GM19023 (cell line): ENCODE results near the gene TP53I3.
A peak's percentile ranks its signal among the peaks of the same experiment; 100 is the strongest.
"Not testable (repeated sequence)": the region's sequence is repeated elsewhere in the genome, so short reads cannot be mapped to it uniquely, and the experiment has no call there.

Experiments used
- ATAC-seq: cut with Tn5 transposase; IDR thresholded peaks from one replicate; pipeline ENCODE4 v1.9.1; 2021; ENCODE audit warnings: mild to moderate bottlenecking, moderate library complexity; ENCODE audit not compliant: unreplicated experiment

The TP53I3 gene

GRCh38 chr2:24101992-24102391 is 17.4 kb upstream of the TP53I3 start:
- ATAC-seq = no peak

GRCh38 chr2:24100732-24101131 is 16.1 kb upstream of the TP53I3 start:
- ATAC-seq = not testable (repeated sequence)

- not testable (repeated sequence) for ATAC-seq
These were observed 10.6 kb upstream of the TP53I3 start for GRCh38 chr2:24095171-24095677.

DNA sequence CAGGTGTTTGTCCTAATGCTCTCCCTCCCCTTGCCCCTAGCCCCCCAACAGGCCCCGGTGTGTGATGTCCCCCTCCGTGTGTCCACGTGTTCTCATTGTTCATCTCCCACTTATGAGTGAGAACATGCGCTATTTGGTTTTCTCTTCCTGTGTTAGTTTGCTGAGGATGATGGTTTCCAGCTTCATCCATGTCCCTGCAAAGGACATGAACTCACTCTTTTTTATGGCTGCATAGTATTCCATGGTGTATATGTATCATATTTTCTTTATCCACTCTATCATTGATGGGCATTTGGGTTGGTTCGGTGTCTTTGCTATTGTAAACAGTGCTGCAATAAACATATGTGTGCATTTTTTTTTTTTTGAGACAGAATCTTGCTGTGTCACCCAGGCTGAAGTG is 8.6 kb upstream of the TP53I3 start:
- not testable (repeated sequence) for ATAC-seq

GRCh38 chr2:24088821-24089359 is 4.3 kb upstream of the TP53I3 start:
- ATAC-seq = no peak

DNA sequence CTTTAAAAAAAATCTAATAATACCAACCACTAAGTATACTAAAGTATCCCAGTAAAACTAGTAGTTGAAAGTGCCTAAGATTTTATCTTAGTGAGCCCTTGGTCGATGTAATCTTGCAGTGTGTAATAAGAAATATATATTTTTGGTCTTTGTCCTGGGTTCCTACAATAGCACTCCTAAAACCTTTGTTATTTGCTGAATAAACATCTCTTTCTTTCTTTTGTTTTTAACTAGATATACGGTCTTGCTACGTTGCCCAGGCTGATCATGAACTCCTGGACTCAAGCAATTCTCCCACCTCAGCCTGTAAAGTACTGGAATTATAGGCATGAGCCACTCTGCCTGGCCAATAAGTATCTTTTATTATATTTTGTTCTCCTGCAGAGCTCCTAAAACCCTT is 2.4 kb upstream of the TP53I3 start:
- ATAC-seq = no peak

- no peak for ATAC-seq
These were observed 1.6 kb upstream of the TP53I3 start for GRCh38 chr2:24086241-24086640.

DNA sequence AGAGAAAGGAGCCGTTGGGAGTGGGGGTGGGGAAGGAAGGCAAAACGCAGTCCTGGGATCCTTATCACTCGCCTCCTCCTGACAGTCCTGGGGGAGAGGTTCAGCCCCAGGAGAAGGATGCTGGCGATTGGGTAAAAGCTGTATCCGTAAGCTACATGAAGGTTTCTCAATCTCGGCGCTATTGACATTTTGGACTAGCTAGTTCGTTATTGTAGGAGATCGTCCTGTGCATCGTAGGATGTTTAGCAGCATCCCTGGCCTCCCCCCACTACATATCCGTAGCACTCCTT is 511 bp upstream of the TP53I3 start:
- no peak for ATAC-seq

GRCh38 chr2:24083567-24084385 is 858 bp downstream of the TP53I3 start:
- ATAC-seq = peak; percentile 72

DNA sequence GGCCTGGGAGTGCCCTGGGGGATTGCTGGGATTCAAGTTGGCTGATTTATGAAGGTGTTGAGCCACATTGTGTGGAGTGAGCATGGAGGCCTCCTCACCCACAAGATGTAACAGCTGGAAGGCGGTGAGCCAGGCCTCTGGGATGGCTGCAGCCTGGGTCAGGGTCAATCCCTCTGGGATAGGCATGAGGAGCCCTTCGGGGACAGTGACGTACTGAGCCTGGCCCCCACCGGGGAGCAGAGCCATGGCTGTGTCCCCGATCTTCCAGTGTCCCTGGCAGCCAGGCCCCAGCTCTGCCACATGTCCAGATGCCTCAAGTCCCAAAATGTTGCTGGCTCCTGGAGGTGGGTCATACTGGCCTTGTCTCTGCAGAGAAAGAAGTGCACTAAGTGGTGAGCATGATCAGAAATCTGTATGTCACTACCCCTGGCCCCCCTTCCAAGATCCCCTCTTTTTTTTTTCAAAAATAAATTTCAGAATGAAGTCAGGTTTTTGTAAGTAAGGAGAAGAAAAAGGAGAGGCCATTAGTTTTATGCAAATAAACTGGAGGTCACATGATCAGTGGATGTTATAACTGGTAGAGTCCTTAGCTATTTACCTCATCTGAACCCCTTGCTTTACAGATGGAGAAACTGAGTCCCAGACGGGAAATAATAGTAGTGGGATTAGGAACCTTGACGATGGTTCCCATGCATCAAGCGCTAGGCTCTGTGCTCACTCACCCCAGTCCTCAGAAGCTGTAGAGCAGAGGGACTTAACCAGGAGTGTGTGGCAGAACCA is 1.7 kb downstream of the TP53I3 start:
- no peak for ATAC-seq

DNA sequence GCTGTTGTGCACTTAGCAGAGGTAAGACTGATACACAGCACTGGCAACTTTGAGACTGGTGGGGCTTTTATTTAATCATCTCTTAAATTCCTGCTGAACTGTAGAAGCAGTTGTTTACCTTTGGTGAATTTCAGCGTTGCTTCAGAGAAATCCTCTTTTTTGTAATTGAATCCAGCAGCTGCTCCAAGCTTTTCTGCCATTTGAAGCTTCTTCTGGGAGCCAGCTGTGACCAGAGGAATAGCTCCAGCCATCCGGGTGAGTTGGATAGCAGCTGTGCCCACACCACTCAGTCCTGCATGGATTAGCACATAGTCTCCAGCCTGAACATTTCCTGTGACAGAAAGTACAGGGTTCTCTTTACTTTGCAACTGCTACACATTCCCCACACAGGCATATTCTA is 3.9 kb downstream of the TP53I3 start:
- no peak for ATAC-seq

DNA sequence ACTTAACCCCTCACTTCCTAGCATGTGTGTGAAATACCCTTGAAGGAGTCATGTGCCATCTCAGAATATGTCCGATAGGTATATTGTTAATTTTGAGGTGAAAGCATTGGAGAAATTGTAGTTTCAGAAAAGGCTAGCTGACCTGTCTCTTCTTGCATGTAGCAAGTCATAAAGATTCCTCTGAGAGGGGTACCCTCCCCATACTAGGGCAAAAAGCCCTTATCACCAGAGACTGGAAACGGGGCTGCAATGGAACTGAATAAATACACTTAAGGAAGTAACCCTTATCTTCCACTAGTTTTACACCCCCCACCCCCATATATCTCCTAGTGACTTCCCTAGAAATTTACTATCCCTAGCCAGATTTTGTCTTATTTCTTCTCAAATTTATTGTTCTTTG is 6.8 kb downstream of the TP53I3 start:
- ATAC-seq = no peak

DNA sequence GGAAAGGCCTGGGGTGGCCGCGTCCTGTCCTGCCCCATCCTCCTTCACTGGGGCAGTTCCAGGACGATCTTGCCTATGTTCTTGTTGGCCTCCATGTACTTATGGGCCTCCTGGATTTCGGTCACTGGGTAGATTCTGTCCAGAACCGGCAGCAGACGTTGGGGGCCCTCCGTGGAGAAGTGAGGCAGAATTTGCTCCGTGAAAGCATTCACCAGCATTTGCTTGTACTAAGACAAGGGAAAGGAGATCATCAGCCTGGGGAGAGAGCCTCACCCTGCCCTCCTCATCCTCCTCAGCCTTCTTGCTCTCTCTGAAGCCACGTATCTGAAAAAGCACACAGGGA is 7.1 kb downstream of the TP53I3 start:
- no peak for ATAC-seq

DNA sequence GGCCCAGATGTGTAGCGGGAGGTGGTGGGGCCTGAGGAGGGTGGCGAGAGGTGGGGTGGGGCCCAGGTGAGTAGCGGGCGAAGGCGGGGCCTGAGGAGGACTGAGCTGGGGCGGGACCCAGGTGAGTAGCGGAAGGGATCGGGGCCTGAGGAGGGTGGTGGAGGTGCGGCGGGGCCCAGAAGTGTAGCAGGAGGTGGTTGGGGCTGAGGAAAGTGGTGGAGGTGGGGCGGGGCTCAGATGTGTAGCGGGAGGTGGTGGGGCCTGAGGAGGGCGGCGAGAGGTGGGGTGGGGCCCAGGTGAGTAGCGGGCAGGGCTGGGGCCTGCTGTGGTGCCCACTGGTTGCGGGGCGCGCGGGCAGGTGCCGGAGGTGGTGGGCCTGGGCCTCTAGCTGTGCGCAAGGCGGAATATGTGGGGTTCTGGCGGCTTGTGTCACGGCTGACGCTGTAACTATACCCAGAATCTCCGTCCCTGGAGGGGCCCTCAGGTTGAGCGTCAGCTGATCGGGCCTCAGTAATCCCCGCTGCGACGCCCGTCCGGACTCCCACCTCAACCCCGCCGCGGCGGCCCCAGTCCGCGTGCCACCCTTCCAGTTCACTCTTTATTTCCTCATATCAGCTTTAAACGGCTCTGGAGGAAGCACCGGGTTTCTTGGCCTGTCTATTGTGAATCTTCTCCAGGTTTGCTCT is 7.6 kb downstream of the TP53I3 start:
- peak; percentile 3 for ATAC-seq

DNA sequence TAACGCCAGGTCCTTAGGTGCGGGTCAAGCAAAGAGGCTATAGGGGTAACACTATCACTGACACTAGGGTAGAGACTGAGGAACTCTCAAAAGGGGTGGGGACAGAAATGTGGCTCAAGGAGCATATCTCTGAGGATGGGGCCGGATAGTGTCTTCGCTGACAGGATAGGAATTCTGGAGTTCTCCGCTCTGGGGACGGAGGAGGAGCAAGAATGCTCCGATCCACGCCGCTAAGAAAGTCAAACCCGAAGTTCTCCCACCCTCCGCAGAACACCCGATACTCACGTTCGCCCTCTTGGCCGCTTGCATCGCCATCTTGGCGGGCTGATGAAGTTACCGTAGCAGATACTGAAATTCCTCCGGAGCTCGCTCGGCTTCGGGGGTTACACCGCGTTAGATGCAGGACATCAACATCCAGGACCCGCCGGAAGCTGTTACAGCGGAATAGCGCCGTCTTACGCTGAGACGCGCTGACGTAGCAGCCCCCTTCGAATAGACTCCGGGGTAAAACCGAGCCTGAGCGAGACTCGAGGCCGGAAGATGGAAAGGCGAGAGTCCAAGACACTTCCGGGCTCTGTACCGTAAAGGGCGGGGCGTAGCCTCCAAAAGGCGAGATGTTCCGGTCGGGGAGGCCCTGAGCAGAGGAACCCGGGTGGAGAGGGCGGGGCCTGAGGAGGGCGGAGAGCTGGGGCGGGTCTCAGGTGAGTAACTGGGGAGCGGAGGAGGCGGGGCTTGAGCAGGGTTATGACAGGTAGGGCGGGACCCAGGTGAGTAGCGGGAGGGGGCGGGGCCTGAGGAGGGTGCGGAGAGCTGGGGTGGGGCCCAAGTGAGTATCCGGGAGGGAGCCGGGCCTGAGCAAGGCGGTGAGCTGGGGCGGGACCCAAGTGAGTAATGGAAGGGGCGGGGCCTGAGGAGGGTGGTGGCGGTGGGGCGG is 8.5 kb downstream of the TP53I3 start, which contains the start of gene SF3B6:
Gene SF3B6, minus strand, starts transcription at position 412 of the 934 bp plus-strand sequence. Its CDS starts 97 bp downstream, at position 315.
- ATAC-seq = peak; percentile 94

GRCh38 chr2:24075259-24075658 is 9.4 kb downstream of the TP53I3 start:
- ATAC-seq = no peak

DNA sequence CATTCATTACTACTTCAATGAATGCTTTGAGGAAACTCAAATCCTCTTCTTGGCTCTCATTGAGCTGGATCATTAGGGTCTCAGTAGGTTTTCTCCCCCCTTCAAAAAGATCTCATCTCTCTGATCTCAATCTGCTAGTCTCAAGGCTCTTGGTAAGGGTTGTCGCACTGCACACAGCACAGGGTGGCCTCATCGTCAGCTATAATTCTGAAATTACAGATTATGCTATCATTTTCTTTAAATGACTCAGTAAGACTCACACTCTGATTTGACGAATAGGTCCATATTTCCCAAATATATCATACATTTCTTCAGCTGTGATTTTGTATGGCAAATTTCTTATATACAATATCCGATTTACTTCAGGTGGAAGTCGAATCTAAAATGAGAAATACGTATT is 10.8 kb downstream of the TP53I3 start:
- ATAC-seq = no peak

- no peak for ATAC-seq
These were observed 12.4 kb downstream of the TP53I3 start for GRCh38 chr2:24072259-24072658.

GRCh38 chr2:24065341-24065740 is 19.3 kb downstream of the TP53I3 start:
- no peak for ATAC-seq

DNA sequence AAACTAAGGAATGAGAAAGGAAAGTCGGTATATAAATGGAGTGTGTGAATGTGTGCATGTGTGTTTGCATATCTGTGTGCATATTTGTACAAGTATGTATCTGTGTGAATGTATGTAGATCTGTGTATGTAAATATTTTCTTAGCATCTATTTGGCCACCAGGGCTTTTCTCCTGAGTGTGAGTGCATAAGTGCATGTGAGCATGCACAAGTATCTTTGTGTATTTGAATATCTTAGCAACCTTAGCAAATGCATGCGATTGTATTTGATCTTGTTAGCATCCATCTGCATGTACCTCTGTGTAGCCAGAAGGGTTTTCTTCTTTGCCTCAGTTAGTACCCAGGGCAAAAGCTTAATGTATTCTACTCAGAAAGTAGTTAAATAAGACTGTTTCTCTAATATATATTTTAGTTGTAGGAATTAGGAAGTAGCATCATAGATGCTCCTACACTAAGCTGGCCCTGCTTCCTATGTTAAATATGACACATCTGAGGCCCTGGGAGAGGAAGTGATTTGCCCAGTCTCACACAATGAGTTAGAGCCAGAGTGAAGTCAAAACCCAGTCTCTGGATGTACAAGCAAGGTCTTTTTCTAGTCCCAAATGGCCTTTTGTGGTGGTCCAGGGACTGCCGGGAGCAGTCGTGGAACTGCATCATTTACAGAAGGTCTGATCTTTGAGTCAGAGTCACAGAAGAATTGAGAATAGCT is 25.9 kb downstream of the TP53I3 start:
- no peak for ATAC-seq
